Measurements from ENCODE around the gene PNPLA7. TPM values are rescaled to one million over a fixed set of nuclear protein-coding genes. Genes with fewer than 3 reads are reported as not detected.
"Not testable (repeated sequence)": the region's sequence is repeated elsewhere in the genome, so short reads cannot be mapped to it uniquely, and the experiment has no call there.

PNPLA7 gene
- total and polyA plus RNA-seq, 2 of the 8 experiments (the other 6 are each of a cell fraction or from before 2014, with no cell fraction given): 0.35 to 0.47 TPM

- TF ChIP-seq HDAC6 (IDR thresholded peaks at IDR 0.05; ENCODE audit: low read depth, low read length): no peak
- TF ChIP-seq SUZ12 (IDR thresholded peaks at IDR 0.05; ENCODE audit: low read length): no peak
These were observed 4.1 kb upstream of the PNPLA7 start (continued) for GRCh38 chr9:137554349-137554748.

DNA sequence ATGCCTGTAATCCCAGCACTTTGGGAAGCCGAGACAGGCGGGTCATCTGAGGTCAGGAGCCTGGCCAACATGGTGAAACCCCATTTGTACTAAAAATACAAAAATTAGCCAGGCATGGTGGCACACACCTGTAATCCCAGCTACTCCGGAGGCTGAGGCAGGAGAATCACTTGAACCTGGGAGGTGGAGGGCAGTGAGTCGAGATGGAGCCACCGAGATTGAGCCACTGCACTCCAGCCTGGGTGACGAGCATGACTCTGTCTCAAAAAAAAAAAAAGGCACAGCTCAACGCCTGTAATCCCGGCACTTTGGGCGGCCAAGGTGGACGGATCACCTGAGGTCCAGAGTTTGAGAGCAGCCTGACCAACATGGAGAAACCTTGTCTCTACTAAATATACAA is 3.5 kb upstream of the PNPLA7 start:
- H4K20me1 ChIP-seq (replicated peaks in 1 of 2; ENCODE audit: control insufficient read depth in 1 of 2, insufficient read depth in 2 of 2, low read length in 2 of 2); H3K4me2 ChIP-seq (ENCODE audit: insufficient read depth in 1 of 2, low read depth in 2 of 2, low read length in 2 of 2); H3K4me3 ChIP-seq (ENCODE audit: extremely low read depth in 1 of 4, insufficient read depth in 2 of 4, low read depth in 3 of 4, low read length in 4 of 4); H4K5ac ChIP-seq (ENCODE audit: insufficient read length, low read depth, low read length); H3K79me1 ChIP-seq (ENCODE audit: low read depth, low read length); H2AK5ac ChIP-seq (ENCODE audit: low read depth, low read length); H3K9ac ChIP-seq (replicated peaks in 1 of 4; ENCODE audit: extremely low read depth in 1 of 4, low read depth in 3 of 4, low read length in 3 of 4); H2BK20ac ChIP-seq (ENCODE audit: low read length); DNase-seq (ENCODE audit: low read depth in 1 of 2, low spot score in 2 of 2); H3K56ac ChIP-seq (replicated peaks; ENCODE audit: insufficient read length, low read depth, low read length); H2BK5ac ChIP-seq (ENCODE audit: low read depth, low read length); H2AFZ ChIP-seq (ENCODE audit: low read length); H3K18ac ChIP-seq (ENCODE audit: extremely low read depth, low read length); H2BK12ac ChIP-seq (ENCODE audit: low read depth, low read length); H3K23me2 ChIP-seq (ENCODE audit: low read depth, low read length); H2BK15ac ChIP-seq (ENCODE audit: low read length); H3K79me2 ChIP-seq (ENCODE audit: control insufficient read depth in 1 of 2, insufficient read depth in 2 of 2, low read length in 2 of 2); H3K23ac ChIP-seq (ENCODE audit: insufficient read length); H3K9me3 ChIP-seq (ENCODE audit: insufficient read depth in 2 of 2, low read depth in 1 of 2, low read length in 1 of 2); H3K4me1 ChIP-seq (replicated peaks in 1 of 4; ENCODE audit: control insufficient read depth in 3 of 4, insufficient read depth in 4 of 4, low read length in 3 of 4); H2BK120ac ChIP-seq (replicated peaks; ENCODE audit: low read depth, low read length); H4K91ac ChIP-seq (replicated peaks; ENCODE audit: insufficient read length, low read length); H3K14ac ChIP-seq (ENCODE audit: insufficient read length); H3K27me3 ChIP-seq (replicated peaks in 1 of 4; ENCODE audit: control insufficient read depth in 3 of 4, extremely low read depth in 1 of 4, insufficient read depth in 3 of 4, low read length in 3 of 4); H4K8ac ChIP-seq (ENCODE audit: extremely low read depth, insufficient read depth, low read length); FAIRE-seq; H3K27ac ChIP-seq (ENCODE audit: low read depth, low read length); H3K4ac ChIP-seq (replicated peaks; ENCODE audit: insufficient read length, low read depth, low read length): not testable (repeated sequence)
- CTCF ChIA-PET (ENCODE audit: partially characterized antibody): interaction anchor here (0.6 to 0.7 kb wide), 2 partner anchors 495 to 1064 kb away, joined by 3 to 4 read pairs; no protein-coding TSS in a partner anchor
- H3K36me3 ChIP-seq (ENCODE audit: control insufficient read depth in 2 of 4, insufficient read depth in 4 of 4, low read length in 3 of 4): peaks cover 7 to 28% (median 11%) of the 10 kb centered on the region in 4 experiments; a peak in 6 of 8 replicates
- WGBS, 2 experiments (ENCODE audit: extremely low coverage in 1 of 2, insufficient coverage in 1 of 2, insufficient read length in 1 of 2, insufficient replicate concordance in 2 of 2, low coverage in 1 of 2, low lambda C conversion rate in 2 of 2, missing lambda C conversion rate in 1 of 2): 89% methylated on average over 10 of the region's 10 CpGs; no CpG with 5 or more reads in 1 of the 2 experiments
- POLR2A ChIA-PET (ENCODE audit: partially characterized antibody): interaction anchor here (0.9 to 2.8 kb wide), 6 partner anchors 9 to 35 kb away, joined by 3 to 16 read pairs (median 8); partner anchors contain the start of gene DPH7

All from H1 (cell line).